SU-DHL-6 (cell line): ENCODE results near the gene KCND2.

Experiments used
- H2AFZ ChIP-seq: fragments of 200-600 bp; sonication (generic); 2 replicates; pipeline ENCODE4 v1.6.1; 2014; ENCODE audit warnings: low read depth, mild to moderate bottlenecking, moderate library complexity, mixed read lengths, antibody characterized with exemption, low read length; ENCODE audit not compliant: severe bottlenecking
- H3F3A ChIP-seq: fragments of 200-600 bp; shearing (Covaris generic); 2 replicates; pipeline ENCODE4 v1.6.0; 2016; ENCODE audit warnings: antibody characterized with exemption, mild to moderate bottlenecking; ENCODE audit not compliant: insufficient read depth
- H3K27ac ChIP-seq: fragments of 200-600 bp; sonication (generic); 2 replicates; pipeline ENCODE4 v1.5.1; 2016; ENCODE audit warnings: low read depth, mild to moderate bottlenecking, low read length, moderate library complexity, mixed read lengths
- H3K27me3 ChIP-seq: fragments of 200-600 bp; sonication (generic), shearing (Covaris generic); 2 replicates; pipeline ENCODE4 v1.6.0; 2014; ENCODE audit warnings: mild to moderate bottlenecking, low read length
- H3K36me3 ChIP-seq: fragments of 200-600 bp; sonication (generic); 2 replicates; pipeline ENCODE4 v1.6.1; 2014; ENCODE audit warnings: mild to moderate bottlenecking, low read length, mixed read lengths
- H3K4me2 ChIP-seq: fragments of 300-600, 200-600 bp; shearing (Covaris generic), sonication (generic); 2 replicates; pipeline ENCODE4 v1.6.0; 2014; ENCODE audit warnings: low read length, low read depth, mild to moderate bottlenecking; ENCODE audit not compliant: poor library complexity, severe bottlenecking
- H3K4me3 ChIP-seq: fragments of 200-600 bp; sonication (generic); 2 replicates; pipeline ENCODE4 v1.5.1; 2014; ENCODE audit warnings: antibody characterized with exemption, low read length, mild to moderate bottlenecking, mixed read lengths; ENCODE audit not compliant: insufficient read depth, poor library complexity, severe bottlenecking
- H3K79me2 ChIP-seq: fragments of 200-600 bp; sonication (generic); 2 replicates; pipeline ENCODE4 v1.6.1; 2014; ENCODE audit warnings: mild to moderate bottlenecking, low read length, moderate library complexity; ENCODE audit not compliant: insufficient read depth
- H3K9ac ChIP-seq: fragments of 200-600 bp; sonication (generic); 2 replicates; pipeline ENCODE4 v1.7.0; 2014; ENCODE audit warnings: mild to moderate bottlenecking, low read length
- H3K9me2 ChIP-seq: fragments of 200-600 bp; sonication (generic); replicated peaks from 2 replicates; pipeline ENCODE4 v1.6.1; 2014; ENCODE audit warnings: low read length; ENCODE audit not compliant: insufficient read depth
- H3K9me3 ChIP-seq: fragments of 200-600 bp; sonication (generic); 2 replicates; pipeline ENCODE4 v1.6.1; 2014; ENCODE audit warnings: low read length, mixed read lengths; ENCODE audit not compliant: insufficient read depth
- H4K20me1 ChIP-seq: fragments of 200-600 bp; sonication (generic); 2 replicates; pipeline ENCODE4 v1.6.1; 2014; ENCODE audit warnings: low read depth, mild to moderate bottlenecking, antibody characterized with exemption, low read length, moderate library complexity, mixed read lengths
- EZH2phosphoT487 ChIP-seq: fragments of 200-600 bp; sonication (generic), shearing (Covaris generic); conservative IDR thresholded peaks from 2 replicates; pipeline ENCODE4 v1.6.1; 2018; ENCODE audit warnings: mild to moderate bottlenecking, antibody characterized with exemption, low read length, moderate library complexity, mixed read lengths
- TF ChIP-seq, protein P1 (sequence below): fragments of 200-600 bp; sonication (generic); IDR thresholded peaks from one replicate; pipeline ENCODE4 v1.5.1; 2017; ENCODE audit warnings: antibody characterized with exemption, mild to moderate bottlenecking, low read length, moderate library complexity; ENCODE audit not compliant: insufficient read depth, poor library complexity, severe bottlenecking

The KCND2 gene

GRCh38 chr7:120260111-120260510, 12.9 kb upstream of the KCND2 start:
- TF ChIP-seq, protein P1, sequence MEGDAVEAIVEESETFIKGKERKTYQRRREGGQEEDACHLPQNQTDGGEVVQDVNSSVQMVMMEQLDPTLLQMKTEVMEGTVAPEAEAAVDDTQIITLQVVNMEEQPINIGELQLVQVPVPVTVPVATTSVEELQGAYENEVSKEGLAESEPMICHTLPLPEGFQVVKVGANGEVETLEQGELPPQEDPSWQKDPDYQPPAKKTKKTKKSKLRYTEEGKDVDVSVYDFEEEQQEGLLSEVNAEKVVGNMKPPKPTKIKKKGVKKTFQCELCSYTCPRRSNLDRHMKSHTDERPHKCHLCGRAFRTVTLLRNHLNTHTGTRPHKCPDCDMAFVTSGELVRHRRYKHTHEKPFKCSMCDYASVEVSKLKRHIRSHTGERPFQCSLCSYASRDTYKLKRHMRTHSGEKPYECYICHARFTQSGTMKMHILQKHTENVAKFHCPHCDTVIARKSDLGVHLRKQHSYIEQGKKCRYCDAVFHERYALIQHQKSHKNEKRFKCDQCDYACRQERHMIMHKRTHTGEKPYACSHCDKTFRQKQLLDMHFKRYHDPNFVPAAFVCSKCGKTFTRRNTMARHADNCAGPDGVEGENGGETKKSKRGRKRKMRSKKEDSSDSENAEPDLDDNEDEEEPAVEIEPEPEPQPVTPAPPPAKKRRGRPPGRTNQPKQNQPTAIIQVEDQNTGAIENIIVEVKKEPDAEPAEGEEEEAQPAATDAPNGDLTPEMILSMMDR: no peak
- Histone ChIP-seq H3K9me2 (no peaks in the 10 kb centered on the region), H3K27ac (no peak overlapping the region), H3K79me2 (no peaks in the 10 kb centered on the region), H3K27me3 (no peaks in the 10 kb centered on the region), H3K4me3 (no peak overlapping the region), H3F3A (no peaks in the 10 kb centered on the region), H4K20me1 (no peaks in the 10 kb centered on the region), H3K9ac (no peak overlapping the region), H2AFZ (no peak overlapping the region), H3K9me3 (no peaks in the 10 kb centered on the region), H3K36me3 (no peaks in the 10 kb centered on the region), H3K4me2 (no peak overlapping the region)

- no peaks in the 10 kb centered on the region for H3K9me3 ChIP-seq
- H3K27me3 ChIP-seq: no peaks in the 10 kb centered on the region
- no peak overlapping the region for H3K4me2 ChIP-seq
- no peaks in the 10 kb centered on the region for H3K79me2 ChIP-seq
- no peak overlapping the region for H3K4me3 ChIP-seq
- no peaks in the 10 kb centered on the region for H4K20me1 ChIP-seq
- no peak overlapping the region for H3K9ac ChIP-seq
- no peaks in the 10 kb centered on the region for H3K36me3 ChIP-seq
- no peak for TF ChIP-seq EZH2phosphoT487
- TF ChIP-seq, protein P1: peak; percentile 18
- no peaks in the 10 kb centered on the region for H3K9me2 ChIP-seq
- H3F3A ChIP-seq: no peaks in the 10 kb centered on the region
- no peak overlapping the region for H2AFZ ChIP-seq
- H3K27ac ChIP-seq: no peak overlapping the region
These were observed 714 bp upstream of the KCND2 start for GRCh38 chr7:120272261-120272660.

- no peaks in the 10 kb centered on the region for H3K79me2 ChIP-seq
- H3K4me2 ChIP-seq: no peak overlapping the region
- no peaks in the 10 kb centered on the region for H3K27me3 ChIP-seq
- no peaks in the 10 kb centered on the region for H3K9me2 ChIP-seq
- H4K20me1 ChIP-seq: no peaks in the 10 kb centered on the region
- no peak for TF ChIP-seq EZH2phosphoT487
- TF ChIP-seq, protein P1: no peak
- no peak overlapping the region for H2AFZ ChIP-seq
- H3F3A ChIP-seq: no peaks in the 10 kb centered on the region
- H3K9ac ChIP-seq: no peak overlapping the region
- H3K9me3 ChIP-seq: no peaks in the 10 kb centered on the region
- H3K27ac ChIP-seq: no peak overlapping the region
- H3K4me3 ChIP-seq: no peak overlapping the region
- H3K36me3 ChIP-seq: no peaks in the 10 kb centered on the region
These were observed 551 bp downstream of the KCND2 start for GRCh38 chr7:120273476-120273975.
